IPS-18a (cell line): ENCODE data around the gene MBD3L2.
"Not testable (repeated sequence)": the region's sequence is repeated elsewhere in the genome, so short reads cannot be mapped to it uniquely, and the experiment has no call there.

Experiments used
- H3K27ac ChIP-seq: one replicate; pipeline ENCODE4 v1.5.1; 2013; ENCODE audit warnings: low read length
- H3K27me3 ChIP-seq: one replicate; pipeline ENCODE4 v1.6.1; 2013; ENCODE audit warnings: mild to moderate bottlenecking, low read length; ENCODE audit not compliant: control insufficient read depth, insufficient read depth
- H3K36me3 ChIP-seq: one replicate; pipeline ENCODE4 v1.6.1; 2013; ENCODE audit warnings: low read depth, low read length; ENCODE audit not compliant: control insufficient read depth
- H3K4me1 ChIP-seq: one replicate; pipeline ENCODE4 v1.6.1; 2013; ENCODE audit warnings: low read depth, low read length; ENCODE audit not compliant: control insufficient read depth
- H3K4me3 ChIP-seq: one replicate; pipeline ENCODE4 v1.5.1; 2013; ENCODE audit warnings: low read length
- H3K9ac ChIP-seq: one replicate; pipeline ENCODE4 v1.6.1; 2013; ENCODE audit warnings: mild to moderate bottlenecking, low read length, moderate library complexity
- H3K9me3 ChIP-seq: one replicate; pipeline ENCODE4 v1.6.1; 2013; ENCODE audit warnings: low read depth, low read length; ENCODE audit not compliant: control insufficient read depth

Gene MBD3L2

DNA sequence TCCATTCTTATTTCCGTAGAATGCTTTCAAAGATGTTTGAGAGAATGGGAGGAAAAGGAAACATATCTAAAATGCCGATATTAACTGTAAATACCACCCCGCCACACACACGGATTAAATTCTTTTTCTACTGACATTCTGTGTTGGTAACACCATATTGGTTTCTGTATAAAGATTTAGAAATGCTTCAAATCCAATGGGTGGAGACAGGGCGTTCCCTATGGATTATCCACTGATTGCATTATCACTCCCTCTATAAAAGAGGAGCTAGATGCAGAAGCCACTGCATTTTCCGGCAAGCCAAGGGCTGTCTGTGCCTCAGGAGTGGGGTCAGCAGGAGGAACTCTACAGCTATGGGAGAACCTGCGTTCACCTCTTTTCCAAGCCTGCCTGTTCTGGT is at the start of gene MBD3L2:
Gene MBD3L2 (plus strand): TSS at position 301 of the 400 bp plus-strand sequence. CDS start 53 bp downstream, at position 354.
- not testable (repeated sequence) for H3K36me3 ChIP-seq, H3K27me3 ChIP-seq, H3K27ac ChIP-seq, H3K9me3 ChIP-seq, H3K9ac ChIP-seq, H3K4me3 ChIP-seq, H3K4me1 ChIP-seq

DNA sequence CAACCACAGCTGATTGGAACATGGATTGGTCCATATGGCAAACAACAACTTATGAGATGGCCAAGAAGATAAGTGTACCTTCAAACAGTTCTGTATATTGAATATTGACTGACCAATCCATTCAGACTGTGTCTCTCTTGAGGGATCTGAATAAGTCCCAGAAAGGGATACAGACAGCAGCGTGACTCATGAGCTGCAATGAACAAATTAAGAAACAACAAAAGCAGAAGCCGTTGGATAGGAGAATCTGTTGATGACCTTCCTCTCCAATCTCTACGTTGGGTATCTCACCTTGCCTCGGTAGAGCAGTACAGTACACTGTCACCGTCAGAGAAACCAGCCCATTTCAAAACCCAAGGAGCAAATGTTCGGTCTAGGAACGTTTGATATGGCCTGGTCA is 49.2 kb upstream of the MBD3L2 start:
- Histone ChIP-seq H3K4me1 (no peaks in the 10 kb centered on the region), H3K36me3 (no peaks in the 10 kb centered on the region), H3K9me3 (peaks cover 60% of the 10 kb centered on the region), H3K9ac (no peak overlapping the region), H3K4me3 (no peak overlapping the region), H3K27me3 (no peaks in the 10 kb centered on the region), H3K27ac (no peak overlapping the region)

DNA sequence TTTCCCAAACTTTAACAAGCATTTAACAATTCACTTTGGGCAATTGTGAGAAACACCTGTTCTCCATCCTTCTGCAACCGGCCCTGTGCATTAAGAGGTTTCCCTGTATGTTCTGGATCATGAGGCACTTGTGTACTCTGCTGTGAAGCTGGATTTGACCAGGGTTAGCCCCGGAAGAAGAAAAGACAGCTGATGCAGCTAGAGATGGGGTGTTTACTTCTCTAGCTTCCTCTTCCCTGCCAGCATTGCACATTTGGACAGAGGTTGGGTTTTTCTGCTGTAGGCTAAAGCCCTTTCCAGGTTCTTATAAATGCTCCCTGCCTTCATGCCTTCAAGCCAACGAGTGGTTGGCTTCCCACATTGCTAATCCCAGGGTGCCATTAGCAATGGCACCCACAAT is 48.8 kb upstream of the MBD3L2 start:
- Histone ChIP-seq H3K9me3 (peaks cover 60% of the 10 kb centered on the region), H3K27ac (no peak overlapping the region), H3K9ac (no peak overlapping the region), H3K36me3 (no peaks in the 10 kb centered on the region), H3K27me3 (no peaks in the 10 kb centered on the region), H3K4me1 (no peaks in the 10 kb centered on the region), H3K4me3 (no peak overlapping the region)

DNA sequence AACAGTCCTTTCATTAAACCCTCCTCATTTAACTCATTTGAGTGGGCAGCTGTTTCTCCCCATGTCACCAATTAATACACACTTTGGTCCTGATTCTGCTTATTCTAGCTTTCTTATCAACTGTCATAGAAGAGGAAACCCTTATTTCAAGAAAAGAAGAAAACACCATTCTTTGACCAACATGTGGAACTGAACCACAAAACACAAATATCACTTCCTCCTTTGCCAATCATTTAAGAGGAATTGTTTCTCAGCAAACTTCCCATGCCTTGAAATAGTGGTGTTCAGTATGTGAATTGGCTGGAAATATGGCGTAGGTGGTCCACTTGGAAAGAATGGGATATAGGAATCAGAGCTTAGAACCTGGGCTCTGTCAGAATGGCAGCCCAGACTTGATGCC is 48.3 kb upstream of the MBD3L2 start:
- Histone ChIP-seq H3K4me3 (no peak overlapping the region), H3K9me3 (peaks cover 58% of the 10 kb centered on the region), H3K27me3 (no peaks in the 10 kb centered on the region), H3K9ac (no peak overlapping the region), H3K36me3 (no peaks in the 10 kb centered on the region), H3K4me1 (no peaks in the 10 kb centered on the region), H3K27ac (no peak overlapping the region)

DNA sequence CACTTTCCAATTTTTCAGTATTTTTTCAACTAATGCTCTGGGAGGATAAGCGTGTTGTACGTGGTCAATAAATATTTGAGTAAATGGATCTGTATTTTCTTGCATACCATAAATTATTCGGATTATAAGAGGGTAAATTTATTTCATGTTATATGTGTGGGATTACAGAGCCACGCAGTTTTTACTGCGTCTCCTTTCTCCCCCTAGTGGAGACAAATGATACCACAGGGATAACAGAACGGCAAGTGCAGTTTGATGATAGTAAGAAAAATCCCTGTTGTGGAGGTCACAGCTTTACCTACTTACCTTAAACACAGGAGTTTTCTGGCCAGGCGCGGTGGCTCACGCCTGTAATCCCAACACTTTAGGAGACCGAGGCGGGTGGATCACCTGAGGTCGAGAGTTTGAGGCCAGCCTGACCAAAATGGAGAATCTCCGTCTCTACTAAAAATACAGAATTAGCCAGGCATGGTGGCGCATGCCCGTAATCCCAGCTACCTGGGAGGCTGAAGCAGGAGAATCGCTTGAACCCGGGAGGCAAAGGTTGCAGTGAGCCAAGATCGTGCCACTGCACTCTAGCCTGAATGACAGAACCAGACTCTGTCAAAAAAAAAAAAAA is 44.7 kb upstream of the MBD3L2 start:
- Histone ChIP-seq H3K4me3 (no peak overlapping the region), H3K9ac (no peak overlapping the region), H3K27ac (no peak overlapping the region), H3K27me3 (no peaks in the 10 kb centered on the region), H3K36me3 (no peaks in the 10 kb centered on the region), H3K9me3 (peaks cover 61% of the 10 kb centered on the region), H3K4me1 (no peaks in the 10 kb centered on the region)

DNA sequence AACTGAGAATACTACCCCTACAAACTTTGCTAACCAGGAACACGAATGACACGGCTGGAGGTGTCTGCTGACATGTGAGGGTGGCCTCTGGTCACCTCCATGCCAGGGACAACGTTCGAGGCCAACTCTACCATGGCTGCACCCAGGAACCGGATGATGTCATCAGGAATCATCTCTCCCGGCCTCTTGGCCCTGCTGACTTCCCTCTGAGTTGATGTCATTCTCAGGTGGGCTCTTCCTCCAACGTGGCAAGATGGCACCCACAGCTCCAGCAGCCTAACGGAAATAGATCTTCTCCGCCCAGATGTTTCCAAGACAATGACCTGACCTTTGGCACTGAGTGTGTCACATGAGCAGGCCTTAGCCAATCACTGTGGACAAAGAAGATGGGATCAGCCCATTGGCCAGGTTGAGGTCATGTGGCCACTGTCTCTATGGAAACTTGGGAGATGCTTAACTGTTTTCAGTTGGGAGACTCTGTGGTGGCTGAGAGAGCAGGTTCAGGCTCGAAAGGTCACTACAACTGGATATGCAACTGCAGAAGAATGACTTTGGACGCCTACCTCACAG is 42.9 kb upstream of the MBD3L2 start:
- Histone ChIP-seq H3K9me3 (peaks cover 47% of the 10 kb centered on the region), H3K27ac (no peak overlapping the region), H3K9ac (no peak overlapping the region), H3K4me1 (no peaks in the 10 kb centered on the region), H3K36me3 (no peaks in the 10 kb centered on the region), H3K27me3 (no peaks in the 10 kb centered on the region), H3K4me3 (no peak overlapping the region)

DNA sequence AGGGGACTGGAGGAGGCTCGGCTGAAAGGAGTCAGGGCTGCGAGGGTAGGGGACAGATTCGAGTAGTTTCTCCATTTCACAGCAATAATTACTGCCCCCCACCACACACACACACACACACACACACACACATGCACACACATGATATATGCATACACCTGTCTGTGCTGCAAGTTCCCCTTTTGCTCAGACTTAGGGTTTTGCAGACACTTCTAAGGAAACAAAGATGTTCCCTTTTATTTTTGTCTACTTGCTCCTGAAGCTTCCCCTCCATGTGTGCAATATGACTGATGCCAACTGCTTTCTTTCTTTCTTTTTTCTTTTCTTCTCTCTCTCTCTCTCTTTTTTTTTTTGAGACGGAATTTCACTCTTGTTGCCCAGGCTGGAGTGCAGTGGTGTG is 41.3 kb upstream of the MBD3L2 start:
- Histone ChIP-seq H3K27me3 (no peaks in the 10 kb centered on the region), H3K9ac (no peak overlapping the region), H3K4me3 (no peak overlapping the region), H3K27ac (no peak overlapping the region), H3K36me3 (no peaks in the 10 kb centered on the region), H3K4me1 (no peaks in the 10 kb centered on the region), H3K9me3 (peaks cover 43% of the 10 kb centered on the region)

DNA sequence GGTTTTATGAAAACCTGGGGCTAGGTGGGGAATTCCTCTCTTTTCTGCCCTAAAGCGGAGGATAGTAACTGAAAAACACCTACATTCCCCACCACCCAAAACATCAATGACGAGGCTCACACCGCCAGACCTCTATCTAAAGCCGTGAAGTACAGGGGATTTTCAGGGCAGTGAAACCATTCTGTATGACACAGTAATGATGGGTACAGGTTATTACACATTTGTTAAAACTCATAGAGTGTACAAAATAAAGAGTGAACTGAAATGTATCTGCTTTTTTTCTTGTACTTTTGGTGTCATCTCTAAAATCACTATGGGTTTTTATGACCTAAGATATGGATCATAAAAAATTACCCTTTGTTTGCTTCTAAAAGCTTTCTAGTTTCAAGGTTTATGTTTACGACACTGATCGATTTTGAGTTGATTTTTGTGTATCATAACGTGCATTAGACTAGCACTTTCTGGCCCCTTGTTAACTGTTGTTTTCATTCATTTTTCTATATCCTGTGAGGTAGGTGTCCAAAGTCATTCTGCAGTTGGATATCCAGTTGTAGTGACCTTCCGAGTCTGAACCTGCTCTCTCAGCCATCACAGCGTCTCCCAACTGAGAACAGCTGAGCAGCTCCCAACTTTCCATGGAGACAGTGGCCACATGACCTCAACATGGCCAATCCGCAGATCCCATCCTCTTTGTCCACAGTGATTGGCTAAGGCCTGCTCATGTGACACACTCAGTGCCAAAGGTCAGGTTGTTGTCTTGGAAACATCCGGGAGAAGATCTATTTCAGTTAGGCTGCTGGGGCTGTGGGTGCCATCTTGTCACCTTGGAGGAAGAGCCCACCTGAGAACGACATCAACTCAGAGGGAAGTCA is 38.2 kb upstream of the MBD3L2 start:
- Histone ChIP-seq H3K9ac (no peak overlapping the region), H3K27ac (no peak overlapping the region), H3K36me3 (no peaks in the 10 kb centered on the region), H3K27me3 (no peaks in the 10 kb centered on the region), H3K4me3 (no peak overlapping the region), H3K4me1 (no peaks in the 10 kb centered on the region), H3K9me3 (peaks cover 34% of the 10 kb centered on the region)

DNA sequence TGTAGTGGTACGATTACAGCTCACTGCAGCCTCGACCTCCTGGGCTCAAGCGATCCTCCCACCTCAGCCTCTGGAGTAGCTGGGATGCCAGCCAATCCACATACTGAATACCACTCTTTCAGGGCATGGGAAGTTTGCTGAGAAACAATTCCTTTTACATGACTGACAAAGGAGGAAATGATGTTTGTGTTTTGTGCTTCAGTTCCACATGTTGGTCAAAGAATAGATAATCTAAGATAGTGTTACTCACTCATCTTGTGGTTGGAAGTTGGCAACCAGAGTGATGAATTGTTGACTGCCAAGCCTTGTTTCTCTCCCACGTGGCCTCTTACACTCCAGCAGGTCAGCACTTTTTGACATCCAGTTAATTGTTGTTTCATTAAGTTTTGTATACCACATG is 35.4 kb upstream of the MBD3L2 start:
- no peak overlapping the region for H3K4me3 ChIP-seq
- H3K4me1 ChIP-seq: no peaks in the 10 kb centered on the region
- peaks cover 29% of the 10 kb centered on the region for H3K9me3 ChIP-seq
- H3K27ac ChIP-seq: no peak overlapping the region
- H3K36me3 ChIP-seq: no peaks in the 10 kb centered on the region
- no peaks in the 10 kb centered on the region for H3K27me3 ChIP-seq
- no peak overlapping the region for H3K9ac ChIP-seq

DNA sequence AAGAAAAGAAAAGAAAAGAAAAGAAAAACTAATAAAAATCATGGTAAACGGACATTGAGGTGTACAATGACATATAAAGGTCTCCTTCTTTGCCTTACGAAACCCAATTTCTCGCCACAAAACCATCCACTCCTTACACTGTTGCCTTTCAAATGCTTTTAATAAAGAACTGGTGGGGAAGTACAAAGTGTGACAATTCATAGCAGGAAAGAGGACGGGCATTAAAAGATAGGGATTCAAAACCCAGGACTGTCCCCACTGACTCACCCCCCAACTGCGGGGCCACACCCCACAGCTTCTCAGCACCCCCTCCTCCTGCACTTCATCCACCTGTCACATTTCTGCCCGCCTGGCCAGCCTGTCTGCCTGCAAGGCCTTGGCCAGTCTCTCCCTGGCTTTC is 30.3 kb upstream of the MBD3L2 start:
- Histone ChIP-seq H3K4me1 (no peaks in the 10 kb centered on the region), H3K4me3 (no peak overlapping the region), H3K27me3 (no peaks in the 10 kb centered on the region), H3K27ac (no peak overlapping the region), H3K9me3 (peaks cover 18% of the 10 kb centered on the region), H3K36me3 (no peaks in the 10 kb centered on the region), H3K9ac (no peak overlapping the region)

DNA sequence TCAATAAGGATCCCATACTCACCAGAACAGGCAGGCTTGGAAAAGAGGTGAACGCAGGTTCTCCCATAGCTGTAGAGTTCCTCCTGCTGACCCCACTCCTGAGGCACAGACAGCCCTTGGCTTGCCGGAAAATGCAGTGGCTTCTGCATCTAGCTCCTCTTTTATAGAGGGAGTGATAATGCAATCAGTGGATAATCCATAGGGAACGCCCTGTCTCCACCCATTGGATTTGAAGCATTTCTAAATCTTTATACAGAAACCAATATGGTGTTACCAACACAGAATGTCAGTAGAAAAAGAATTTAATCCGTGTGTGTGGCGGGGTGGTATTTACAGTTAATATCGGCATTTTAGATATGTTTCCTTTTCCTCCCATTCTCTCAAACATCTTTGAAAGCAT is 27.8 kb upstream of the MBD3L2 start, which contains the start of gene MBD3L2B:
Gene MBD3L2B (minus strand): TSS at position 101 of the 400 bp plus-strand sequence. CDS start 34 bp downstream, at position 67.
- H3K4me3 ChIP-seq, H3K27ac ChIP-seq, H3K4me1 ChIP-seq, H3K36me3 ChIP-seq, H3K9ac ChIP-seq, H3K27me3 ChIP-seq: not testable (repeated sequence)
- H3K9me3 ChIP-seq: peaks cover 12% of the 10 kb centered on the region
